Stimulated activated CD4-positive, alpha-beta T cell treated with anti-CD3 and anti-CD28 coated beads, Interleukin-15, amount 100 ng/mL, for 48 hours (primary cell): ENCODE data around the gene VSIG2.

Experiments
- DNase-seq, 2 donors: peaks; one replicate each; pipeline ENCODE4 v3.0.0-alpha.2; 2020; ENCODE audit warnings: low read depth in 2 of 2

VSIG2 gene

DNA sequence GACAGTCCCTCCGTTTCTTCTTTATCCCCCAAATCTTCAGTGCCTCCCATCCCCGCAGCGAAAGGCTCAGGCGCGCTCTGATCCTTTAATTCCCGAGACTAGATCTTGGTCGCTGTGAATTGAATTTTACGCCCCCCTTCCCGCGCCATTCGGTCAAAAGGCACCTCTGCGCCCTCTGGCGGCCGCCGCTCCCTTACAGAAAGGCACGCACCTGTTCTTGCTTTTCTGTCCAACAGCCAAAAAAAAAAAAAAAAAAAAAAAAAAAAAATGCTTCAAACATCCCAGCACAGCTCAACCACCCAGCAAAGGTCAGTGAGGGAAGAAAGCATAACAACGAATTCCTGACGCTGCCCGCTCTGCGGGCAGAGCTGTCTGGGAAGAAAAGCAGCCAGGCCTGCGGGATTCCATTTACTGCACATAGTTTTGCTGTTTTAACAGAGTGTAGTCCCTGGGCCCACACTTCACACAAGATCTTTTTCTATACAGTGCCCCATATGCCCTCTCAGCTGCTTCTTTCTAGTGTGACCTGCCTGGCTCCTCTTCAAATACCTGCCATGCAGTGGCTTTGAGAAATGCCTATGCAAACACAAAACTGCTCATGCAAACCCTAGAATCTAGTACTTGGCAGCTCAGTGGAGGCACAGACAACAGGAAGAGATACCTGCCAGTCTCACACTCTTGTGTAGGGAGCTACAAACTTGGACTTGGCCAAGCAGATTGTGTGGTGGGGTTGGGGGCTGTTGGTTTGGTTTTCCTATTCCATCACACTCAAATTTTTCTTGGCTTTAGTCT, 11.3 kb upstream of the VSIG2 start:
- DNase-seq, result peak; percentile 57 to 70

DNA sequence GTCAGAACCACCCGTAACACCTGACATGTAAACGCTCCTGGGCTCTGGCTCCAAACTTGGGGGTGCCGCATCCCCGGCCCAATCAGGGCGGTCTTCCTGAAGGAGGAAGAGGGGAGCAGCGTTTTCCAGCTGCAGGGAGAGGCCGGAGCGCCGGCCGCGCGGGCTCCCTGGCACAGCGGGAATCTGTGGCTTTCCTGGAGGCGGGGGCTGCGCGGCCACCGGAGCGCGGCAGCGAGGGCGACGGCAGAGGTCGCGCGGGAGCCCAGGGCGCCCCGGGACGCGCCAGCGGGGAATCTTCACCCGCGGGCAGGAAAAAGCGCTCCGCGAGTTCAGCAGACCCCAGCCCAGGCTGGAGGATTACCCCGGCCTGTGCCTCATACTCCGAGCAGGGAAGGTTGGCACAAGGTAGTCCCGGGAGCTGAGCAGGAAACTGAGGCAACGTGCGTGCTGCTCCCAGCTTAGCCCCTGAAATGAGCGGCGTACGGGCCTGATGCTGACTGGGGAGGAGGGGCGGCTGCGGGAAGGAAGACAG, 10.6 kb upstream of the VSIG2 start:
- no peak for DNase-seq

DNA sequence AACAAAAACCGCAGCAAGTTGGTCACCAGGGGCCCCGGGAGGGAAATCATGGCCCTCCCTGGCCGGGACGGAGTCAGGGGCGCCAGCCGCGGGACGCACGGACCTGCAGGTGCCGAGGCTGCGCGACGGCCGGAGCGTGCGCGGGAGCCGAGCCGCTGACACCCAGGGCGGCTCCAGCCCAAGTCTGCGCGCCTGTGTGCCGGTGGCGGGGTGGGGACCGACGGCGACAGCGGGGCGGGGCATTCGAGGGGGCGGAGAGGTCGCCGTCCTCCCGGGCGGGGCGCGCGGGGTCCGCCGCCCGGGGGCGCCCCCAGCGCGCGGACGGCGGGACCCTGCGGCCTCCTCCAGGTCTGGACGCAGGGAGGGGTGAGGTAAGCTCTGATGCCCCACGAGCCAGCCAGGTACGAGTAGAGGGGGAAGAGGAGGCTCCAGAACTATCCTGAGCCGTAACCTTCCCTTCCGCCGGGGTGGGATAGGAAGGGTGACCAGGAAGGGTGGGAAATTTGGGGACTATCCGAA, 10.1 kb upstream of the VSIG2 start, which contains the start of gene ESAM:
Gene ESAM, minus strand, starts transcription at position 186 of the 519 bp plus-strand sequence. Its CDS starts 136 bp downstream, at position 50.
- peak; percentile 30 to 60 for DNase-seq

DNA sequence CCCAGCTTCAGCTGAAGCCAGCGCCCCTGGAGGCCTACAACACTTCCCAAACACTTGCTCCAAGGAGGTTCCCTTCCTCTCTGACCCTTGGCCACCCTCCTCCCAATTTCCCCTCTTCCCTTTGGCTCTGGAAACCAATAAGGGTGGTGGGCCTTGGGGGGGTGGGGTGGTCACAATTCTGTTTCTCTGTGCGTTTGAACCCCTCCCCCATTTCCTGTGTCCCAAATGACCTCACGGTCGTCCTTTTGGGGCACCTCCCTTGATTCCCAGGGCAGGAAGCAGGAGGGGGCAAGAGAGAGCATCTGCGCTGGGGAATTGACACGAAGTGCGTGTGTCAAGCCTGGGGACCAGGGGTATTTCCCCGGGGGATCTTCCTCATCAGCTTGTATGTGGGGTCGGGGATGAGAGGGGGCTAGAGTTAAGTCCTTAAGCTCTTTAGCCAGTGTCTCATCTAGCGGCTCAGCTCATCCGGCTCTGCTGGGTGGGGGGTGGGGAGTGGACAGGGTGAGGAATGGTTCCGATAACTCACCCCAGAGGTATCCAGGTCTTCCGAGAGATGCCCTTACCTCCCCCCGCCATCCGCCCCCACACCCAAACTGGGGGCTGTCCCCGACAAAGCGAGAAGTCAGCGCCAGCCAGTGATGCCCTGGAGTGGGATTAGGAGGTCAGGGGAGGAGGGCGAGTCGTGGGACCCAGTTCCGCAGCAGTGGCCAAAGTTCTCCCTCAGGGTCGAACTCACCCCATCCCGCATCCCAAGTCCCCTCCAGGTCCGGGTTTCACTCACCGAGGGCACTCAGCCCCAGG, 9.4 kb upstream of the VSIG2 start:
- DNase-seq, result no peak

DNA sequence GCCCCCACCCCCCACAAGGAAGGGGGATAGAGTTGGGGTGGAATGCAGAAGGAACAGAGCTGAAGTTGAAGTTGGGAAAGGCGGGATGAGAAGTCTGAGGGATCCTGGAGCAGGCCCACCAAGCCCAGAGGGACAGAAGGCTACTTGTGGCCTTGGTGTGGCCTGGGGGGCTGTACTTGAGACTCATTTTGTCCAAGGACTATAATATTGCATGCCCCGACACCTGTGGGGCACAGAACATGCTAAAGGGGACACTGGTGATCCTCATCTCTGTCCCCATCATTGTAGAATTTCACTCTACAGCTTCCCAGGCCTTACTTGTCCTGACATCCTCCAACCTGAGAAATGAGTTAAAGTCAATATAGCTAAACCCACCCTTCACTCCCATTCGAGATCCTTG, 8.8 kb upstream of the VSIG2 start:
- no peak for DNase-seq

DNA sequence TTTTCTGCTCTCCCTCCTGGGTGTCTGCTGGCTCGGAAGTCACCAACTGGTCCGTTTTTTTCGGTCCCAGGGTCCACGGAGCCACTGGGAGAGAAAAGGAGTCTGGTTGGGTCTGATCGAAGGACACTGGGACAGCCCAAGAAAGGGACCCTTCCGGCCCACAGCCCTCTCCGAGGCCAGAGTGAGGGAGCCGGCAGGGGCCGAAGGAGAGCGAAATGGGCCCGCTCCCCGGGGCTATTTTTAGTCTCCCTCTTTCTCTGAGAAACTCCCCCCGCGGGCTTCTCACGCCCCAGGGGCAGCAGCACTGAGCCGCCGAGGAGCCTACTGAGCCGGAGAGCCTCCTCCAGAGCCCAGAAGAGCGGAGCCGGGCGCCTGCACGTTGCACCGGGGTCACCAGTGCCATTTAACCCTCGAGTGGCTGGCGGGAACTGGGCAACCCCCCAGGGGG, 8.2 kb upstream of the VSIG2 start:
- no peak for DNase-seq

GRCh38 chr11:124759266-124760204, 7.5 kb upstream of the VSIG2 start:
- DNase-seq, result no peak

DNA sequence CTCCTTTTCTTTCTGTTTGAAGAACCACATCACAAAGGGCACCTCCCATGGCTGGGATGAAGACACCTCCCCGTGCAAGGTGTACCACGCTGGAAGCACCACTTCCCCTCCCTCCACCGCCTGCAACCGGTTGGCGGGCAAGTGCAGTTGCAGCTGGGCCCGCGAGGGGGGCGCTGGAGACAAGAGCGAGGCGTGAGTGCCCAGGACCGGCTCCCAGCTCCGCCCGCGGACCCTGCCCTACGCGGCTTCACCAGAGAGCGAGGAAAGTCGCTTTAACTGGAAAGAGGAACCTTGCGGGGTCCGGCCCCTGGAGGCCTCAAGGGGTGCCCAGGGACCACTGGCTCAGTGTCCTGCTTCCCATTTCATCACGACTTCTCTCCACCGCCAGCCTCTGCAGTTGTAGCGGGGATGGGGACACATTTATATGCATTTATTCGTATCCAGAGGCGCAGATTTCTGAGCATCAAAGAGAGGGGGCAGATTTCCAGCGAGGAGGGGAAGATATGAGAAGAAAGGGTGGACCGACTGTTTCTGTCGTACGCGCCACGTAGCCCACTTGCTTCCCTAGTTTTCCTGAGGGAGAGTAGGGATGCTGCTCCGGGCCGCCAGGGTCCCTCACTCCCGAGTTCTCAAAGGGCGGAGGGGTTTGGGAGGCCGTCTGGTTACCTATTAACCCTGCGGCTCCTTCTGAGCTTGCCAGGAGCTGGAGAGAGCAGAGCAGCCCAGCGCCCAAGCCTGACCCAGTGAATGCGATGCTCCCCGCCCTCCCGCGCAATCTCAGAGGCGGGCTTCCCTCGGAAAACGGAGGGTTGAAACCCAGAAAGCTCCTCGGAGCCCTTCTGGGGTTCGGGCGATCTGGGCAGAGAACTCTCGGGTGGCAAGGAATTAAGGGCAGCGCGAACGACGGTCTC, 6.6 kb upstream of the VSIG2 start:
- DNase-seq, result peak; percentile 51 to 74

DNA sequence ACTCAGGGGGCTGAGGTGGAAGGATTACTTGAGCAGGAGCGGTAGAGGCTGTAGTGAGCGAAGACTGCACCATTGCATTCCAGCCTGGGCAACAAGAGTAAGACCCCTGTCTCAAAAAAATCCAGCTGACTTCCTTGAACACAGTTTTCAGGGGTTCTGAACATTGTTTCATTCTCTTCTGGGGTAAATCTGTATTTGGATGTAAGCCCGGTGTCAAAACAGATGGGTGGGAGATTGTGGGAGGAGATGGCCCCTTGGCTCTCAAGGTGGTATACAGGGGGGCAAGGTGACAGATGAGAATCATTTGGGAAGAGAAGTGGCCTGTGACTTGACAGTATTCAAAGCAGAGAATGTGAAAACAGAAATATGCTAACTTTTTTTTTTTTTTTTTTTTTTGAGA, 5.3 kb upstream of the VSIG2 start:
- no peak for DNase-seq

DNA sequence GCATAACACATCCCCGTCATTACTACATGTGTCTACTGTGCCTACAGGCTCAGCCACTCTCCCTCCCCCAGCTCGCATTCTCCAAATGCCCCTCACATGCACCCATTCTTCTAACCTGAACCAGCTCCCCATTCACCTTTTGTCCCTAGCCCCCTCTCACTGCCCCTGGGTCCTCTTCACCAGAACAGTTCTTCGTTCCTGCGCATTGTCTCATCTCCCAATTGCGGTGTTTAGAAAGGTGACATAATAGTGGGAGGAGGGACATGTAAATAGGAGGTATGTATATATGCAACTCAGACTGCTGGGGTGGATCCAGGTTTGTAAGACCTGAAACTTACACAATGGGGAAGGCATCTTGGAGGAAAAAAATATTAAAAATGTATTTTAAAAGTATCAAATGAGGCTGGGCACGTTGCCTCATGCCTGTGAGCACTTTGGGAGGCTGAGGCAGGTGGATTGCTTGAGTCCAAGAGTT, 4.7 kb upstream of the VSIG2 start:
- no peak for DNase-seq

DNA sequence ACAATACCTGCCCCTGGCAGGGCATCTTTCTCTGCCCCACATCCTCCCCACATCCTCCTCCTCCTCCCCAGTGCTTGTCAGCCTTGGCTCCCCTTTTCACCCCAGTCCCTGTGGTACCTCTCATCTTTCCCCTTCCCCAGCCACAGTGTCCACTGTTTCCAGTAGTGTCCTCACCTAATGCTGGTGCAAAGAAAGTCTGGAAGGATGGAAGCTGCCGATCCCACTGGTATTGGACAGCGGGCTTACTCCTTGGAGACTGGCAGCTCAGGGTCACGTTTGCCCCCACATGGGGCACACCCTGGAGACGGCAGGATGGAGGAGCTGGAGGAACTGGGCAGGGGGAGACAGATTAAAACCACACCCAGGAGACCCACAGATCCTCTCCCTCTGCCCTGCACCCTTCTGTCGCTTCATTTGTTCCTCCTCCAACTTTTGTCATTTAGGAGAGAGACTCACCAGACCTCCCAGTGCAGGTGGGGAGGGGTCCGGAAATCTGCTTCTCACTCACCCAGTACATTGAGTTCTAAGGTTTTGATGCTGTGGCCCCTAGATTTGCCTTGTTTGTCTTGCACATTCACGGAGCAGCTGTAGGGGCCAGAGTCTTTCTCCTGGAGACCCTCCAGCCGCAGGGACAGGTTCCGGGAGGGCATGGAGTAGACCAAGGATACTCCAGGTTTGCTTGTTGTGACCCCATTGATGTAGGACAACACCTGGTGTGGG, 4.1 kb upstream of the VSIG2 start:
- no peak for DNase-seq

DNA sequence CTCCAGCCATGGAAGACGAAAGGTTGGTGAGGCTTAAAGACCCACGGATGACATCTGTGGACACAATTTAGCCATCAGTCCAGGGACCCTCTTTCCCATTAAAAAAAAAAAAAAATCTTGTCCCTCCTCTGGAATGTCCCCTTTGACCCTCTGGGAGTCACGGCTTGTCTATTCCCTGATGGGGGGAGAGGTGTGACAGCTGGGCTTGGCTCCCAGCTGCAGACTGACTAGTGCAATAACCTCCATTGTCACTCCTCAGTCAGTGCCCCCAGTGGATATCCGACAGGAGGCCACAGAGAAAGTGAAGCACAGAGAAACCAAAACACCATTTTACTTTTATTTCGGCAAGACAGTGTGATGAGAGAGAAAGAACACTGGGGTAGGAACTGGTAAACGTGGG, 2.7 kb upstream of the VSIG2 start:
- no peak for DNase-seq

DNA sequence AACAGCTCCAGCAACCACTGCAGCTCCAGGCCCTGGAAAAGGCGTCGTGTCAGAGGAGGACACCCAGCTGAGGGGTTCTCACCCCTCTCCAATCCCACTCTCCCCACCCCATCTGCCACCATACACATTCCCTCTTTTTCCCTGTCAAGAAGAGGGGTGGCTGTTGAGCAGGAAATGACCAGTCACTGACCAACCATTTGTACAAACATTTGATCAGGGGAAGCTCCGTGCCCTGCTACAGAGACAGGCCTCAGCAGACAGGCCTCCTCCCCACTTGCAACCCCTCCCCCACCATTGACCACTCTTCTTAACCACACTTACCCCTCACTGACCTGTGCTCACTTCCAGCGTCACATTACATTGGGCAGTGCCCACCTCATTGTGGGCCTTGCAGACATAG, 2.3 kb upstream of the VSIG2 start:
- no peak for DNase-seq

GRCh38 chr11:124753624-124754023, 1.6 kb upstream of the VSIG2 start:
- no peak for DNase-seq

- DNase-seq, result no peak
Observed at GRCh38 chr11:124753205-124753604, 1.1 kb upstream of the VSIG2 start.

GRCh38 chr11:124752471-124753102, 532 bp upstream of the VSIG2 start:
- no peak for DNase-seq

DNA sequence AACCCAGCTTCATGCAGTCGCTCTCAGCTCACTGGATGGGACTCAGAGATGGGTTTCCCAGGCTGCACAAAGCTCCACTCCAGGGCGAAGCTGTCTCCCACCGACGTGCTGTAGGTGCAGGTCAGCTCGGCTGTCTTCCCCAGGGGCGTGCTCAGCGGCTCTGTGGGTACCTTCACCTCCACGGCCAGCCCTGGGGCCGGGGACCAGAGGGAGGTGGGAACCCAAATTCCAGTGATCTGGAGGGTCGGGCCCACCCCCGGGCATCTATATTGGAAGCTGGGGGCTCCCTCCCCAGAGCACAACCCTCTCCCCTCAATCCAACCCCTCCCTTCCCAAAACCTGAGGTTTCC, 689 bp downstream of the VSIG2 start:
- no peak for DNase-seq

DNA sequence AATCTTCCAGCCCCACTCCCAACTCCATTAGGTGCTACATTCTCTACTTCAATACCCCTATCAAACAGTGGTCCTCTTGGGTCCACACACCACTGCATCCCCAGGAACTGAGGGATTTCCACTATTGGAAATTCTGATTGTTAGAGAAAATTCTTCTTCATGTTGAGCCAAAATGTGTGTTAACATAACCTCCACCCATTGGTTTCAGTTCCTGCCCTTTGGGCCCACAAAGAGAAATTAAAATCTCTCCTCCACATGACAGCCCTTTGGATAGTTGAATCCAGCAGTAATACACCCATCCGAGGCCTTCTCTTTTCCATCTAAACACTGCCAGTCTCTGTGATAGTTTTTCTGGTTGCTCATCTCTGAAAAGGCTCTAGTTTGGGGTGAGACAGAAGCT, 2.1 kb downstream of the VSIG2 start:
- no peak for DNase-seq
